ENCODE data around the gene UIMC1.

UIMC1 gene

GRCh38 chr5:176955895-176956294 is 50.7 kb downstream of the UIMC1 start:
- in situ Hi-C loops (cut with MboI; ENCODE audit: low sequenced_read_pairs), result no loop called here

- in situ Hi-C loops (cut with MboI; ENCODE audit: low sequenced_read_pairs), result no loop called here
These were observed 52.5 kb downstream of the UIMC1 start for GRCh38 chr5:176954050-176954449.

- in situ Hi-C loops (cut with MboI; ENCODE audit: low sequenced_read_pairs), result no loop called here
These were observed 53.9 kb downstream of the UIMC1 start for GRCh38 chr5:176952531-176953193.

- in situ Hi-C loops (cut with MboI; ENCODE audit: low sequenced_read_pairs), result loop anchor here (25.0 kb wide), 1 partner anchor 286 kb away; no protein-coding TSS in a partner anchor
These were observed 58.1 kb downstream of the UIMC1 start for GRCh38 chr5:176948458-176948857.

- in situ Hi-C loops (cut with MboI; ENCODE audit: low sequenced_read_pairs), result loop anchor here (25.0 kb wide), 1 partner anchor 286 kb away; no protein-coding TSS in a partner anchor
These were observed 58.7 kb downstream of the UIMC1 start for GRCh38 chr5:176947847-176948246.

- in situ Hi-C loops (cut with MboI; ENCODE audit: low sequenced_read_pairs), result loop anchor here (25.0 kb wide), 1 partner anchor 282 kb away; no protein-coding TSS in a partner anchor
These were observed 62.3 kb downstream of the UIMC1 start for GRCh38 chr5:176944268-176944667.

GRCh38 chr5:176943816-176944215 is 62.8 kb downstream of the UIMC1 start:
- in situ Hi-C loops (cut with MboI; ENCODE audit: low sequenced_read_pairs), result loop anchor here (25.0 kb wide), 1 partner anchor 282 kb away; no protein-coding TSS in a partner anchor

GRCh38 chr5:176941951-176942350 is 64.6 kb downstream of the UIMC1 start:
- in situ Hi-C loops (cut with MboI; ENCODE audit: low sequenced_read_pairs), result loop anchor here (25.0 kb wide), 1 partner anchor 280 kb away; no protein-coding TSS in a partner anchor

GRCh38 chr5:176938472-176938871 is 68.1 kb downstream of the UIMC1 start:
- in situ Hi-C loops (cut with MboI; ENCODE audit: low sequenced_read_pairs), result loop anchor here (25.0 kb wide), 1 partner anchor 276 kb away; no protein-coding TSS in a partner anchor

GRCh38 chr5:176935017-176935416 is 71.6 kb downstream of the UIMC1 start:
- in situ Hi-C loops (cut with MboI; ENCODE audit: low sequenced_read_pairs), result loop anchor here (25.0 kb wide), 1 partner anchor 273 kb away; no protein-coding TSS in a partner anchor

GRCh38 chr5:176934309-176934930 is 72.2 kb downstream of the UIMC1 start:
- in situ Hi-C loops (cut with MboI; ENCODE audit: low sequenced_read_pairs), result loop anchor here (25.0 kb wide), 1 partner anchor 272 kb away; no protein-coding TSS in a partner anchor

- in situ Hi-C loops (cut with MboI; ENCODE audit: low sequenced_read_pairs), result loop anchor here (25.0 kb wide), 1 partner anchor 267 kb away; no protein-coding TSS in a partner anchor
These were observed 76.9 kb downstream of the UIMC1 start for GRCh38 chr5:176929654-176930053.

GRCh38 chr5:176927562-176927961 is 79.0 kb downstream of the UIMC1 start:
- in situ Hi-C loops (cut with MboI; ENCODE audit: low sequenced_read_pairs), result loop anchor here (25.0 kb wide), 1 partner anchor 265 kb away; no protein-coding TSS in a partner anchor

GRCh38 chr5:176922817-176923216 is 83.8 kb downstream of the UIMC1 start:
- in situ Hi-C loops (cut with MboI; ENCODE audit: low sequenced_read_pairs), result no loop called here

GRCh38 chr5:176921714-176922113 is 84.9 kb downstream of the UIMC1 start:
- in situ Hi-C loops (cut with MboI; ENCODE audit: low sequenced_read_pairs), result no loop called here

GRCh38 chr5:176918613-176919012 is 88.0 kb downstream of the UIMC1 start:
- in situ Hi-C loops (cut with MboI; ENCODE audit: low sequenced_read_pairs), result no loop called here

GRCh38 chr5:176916337-176916736 is 90.2 kb downstream of the UIMC1 start:
- in situ Hi-C loops (cut with MboI; ENCODE audit: low sequenced_read_pairs), result no loop called here

- in situ Hi-C loops (cut with MboI; ENCODE audit: low sequenced_read_pairs), result no loop called here
These were observed 90.7 kb downstream of the UIMC1 start for GRCh38 chr5:176915906-176916305.

- in situ Hi-C loops (cut with MboI; ENCODE audit: low sequenced_read_pairs), result no loop called here
These were observed 94.5 kb downstream of the UIMC1 start for GRCh38 chr5:176912115-176912514.

- in situ Hi-C loops (cut with MboI; ENCODE audit: low sequenced_read_pairs), result no loop called here
These were observed 97.8 kb downstream of the UIMC1 start for GRCh38 chr5:176908675-176909368.

- in situ Hi-C loops (cut with MboI; ENCODE audit: low sequenced_read_pairs), result no loop called here
These were observed 99.8 kb downstream of the UIMC1 start for GRCh38 chr5:176906796-176907195.
